Epithelial cell of esophagus (primary cell): ENCODE measurements around the gene NF2.

Experiments
- DNase-seq: peaks from one replicate; pipeline ENCODE4 v3.0.0; 2010; ENCODE audit warnings: low read depth
- H3K4me3 ChIP-seq: 2 replicates; pipeline ENCODE4 v1.5.1; 2011; ENCODE audit warnings: mild to moderate bottlenecking, low read length, control low read depth
- CTCF ChIP-seq: IDR thresholded peaks from 2 replicates; pipeline ENCODE4 v1.5.1; 2011; ENCODE audit warnings: low read depth, mild to moderate bottlenecking, low read length, control low read depth, inconsistent platforms; ENCODE audit not compliant: insufficient read depth; ENCODE audit errors: missing control alignments

The NF2 gene

DNA sequence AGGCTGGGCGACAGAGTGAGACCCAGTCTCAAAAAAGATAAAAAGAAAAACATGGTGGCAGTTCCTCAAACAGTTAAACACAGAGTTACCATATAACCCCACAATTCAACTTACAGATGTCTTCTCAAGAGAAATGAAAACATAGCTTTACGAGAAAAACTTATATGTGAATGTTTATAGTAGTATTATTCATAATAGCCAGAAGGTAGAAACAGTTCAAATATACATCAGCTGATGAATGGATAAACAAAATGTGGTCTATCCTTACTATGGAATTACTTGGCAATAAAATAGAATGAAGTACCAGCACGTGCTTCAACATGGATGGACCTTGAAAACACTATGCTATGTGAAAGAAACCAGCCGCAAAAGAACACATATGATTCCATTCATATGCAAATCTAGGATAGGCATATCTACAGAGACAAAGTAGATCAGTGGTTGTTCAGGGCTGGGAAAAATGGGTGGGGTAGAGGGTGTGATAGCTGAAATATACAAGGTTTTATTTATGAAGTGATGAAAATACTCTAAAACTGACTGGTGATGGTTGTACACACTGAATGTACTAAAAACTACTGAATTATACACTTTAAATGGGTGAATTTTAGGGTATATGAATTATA, 12.4 kb downstream of the NF2 start:
- no peak overlapping the region for H3K4me3 ChIP-seq
- no peak for DNase-seq
- no peak for TF ChIP-seq CTCF

DNA sequence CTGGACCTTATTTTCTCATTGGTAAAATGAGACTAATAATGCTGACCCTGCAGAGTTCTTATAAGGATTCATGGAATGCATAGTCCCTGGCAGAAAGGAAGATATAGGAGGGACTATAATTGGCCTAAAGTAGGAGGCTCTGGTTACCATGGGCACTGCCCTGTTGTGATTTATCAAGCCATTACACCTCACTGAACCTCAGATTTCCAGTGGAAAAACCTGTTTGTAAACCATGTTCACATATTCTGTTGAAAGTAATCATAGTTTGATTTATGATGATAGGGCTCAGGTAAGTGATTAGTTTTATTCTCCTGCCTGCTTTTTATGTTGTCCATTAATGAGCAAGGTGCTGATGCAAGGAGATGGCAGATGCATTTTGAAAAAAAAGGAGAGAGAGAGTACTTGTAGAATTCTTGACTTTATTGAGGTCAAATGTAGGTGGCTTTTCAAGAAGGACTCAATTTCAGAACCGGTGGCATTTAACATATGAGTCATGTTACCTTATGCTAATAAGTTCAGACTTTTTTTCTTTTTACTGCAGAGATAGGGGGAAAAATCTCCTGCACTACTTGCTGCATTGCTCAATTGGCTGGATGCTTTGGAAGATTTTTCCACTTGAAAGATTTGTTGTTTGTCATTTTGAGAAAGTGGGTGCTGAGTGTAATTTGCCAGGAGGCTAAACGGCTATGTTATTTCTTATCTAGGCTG, 14.6 kb downstream of the NF2 start:
- TF ChIP-seq CTCF: no peak
- H3K4me3 ChIP-seq: no peak overlapping the region
- peak; percentile 81 for DNase-seq

- H3K4me3 ChIP-seq: no peak overlapping the region
- peak; percentile 97 for DNase-seq
- no peak for TF ChIP-seq CTCF
These were observed 18.5 kb downstream of the NF2 start for GRCh38 chr22:29621761-29622526.

DNA sequence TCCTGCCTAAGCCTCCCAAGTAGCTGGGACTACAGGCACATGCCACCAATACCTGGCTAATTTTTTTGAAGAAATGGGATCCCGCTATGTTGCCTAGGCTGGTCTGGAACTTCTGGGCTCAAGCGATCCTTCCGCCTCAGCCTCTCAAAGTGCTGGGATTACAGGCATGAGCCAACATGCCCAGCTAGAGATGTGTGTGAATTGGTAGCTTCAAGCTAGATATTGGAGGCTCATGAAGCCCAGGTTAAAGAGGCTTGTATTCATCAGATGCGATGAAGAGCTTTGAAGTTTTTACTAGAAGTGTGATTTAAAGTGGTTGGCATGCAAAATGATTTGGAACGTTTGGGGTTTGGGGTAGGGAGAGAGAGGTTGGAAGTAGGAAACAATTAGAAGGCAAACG, 19.6 kb downstream of the NF2 start:
- H3K4me3 ChIP-seq: no peak overlapping the region
- peak; percentile 73 for DNase-seq
- no peak for TF ChIP-seq CTCF

- TF ChIP-seq CTCF: no peak
- H3K4me3 ChIP-seq: no peak overlapping the region
- DNase-seq: no peak
These were observed 20.2 kb downstream of the NF2 start for GRCh38 chr22:29623553-29624169.

- peak; percentile 97 for TF ChIP-seq CTCF
- peak; percentile 78 for DNase-seq
- no peak overlapping the region for H3K4me3 ChIP-seq
These were observed 21.8 kb downstream of the NF2 start for GRCh38 chr22:29625090-29625825.
